Bronchial epithelial cell (primary cell): ENCODE results near the gene CILP2. TPM values are rescaled to one million over a fixed set of nuclear protein-coding genes. Genes with fewer than 3 reads are reported as not detected.
A peak's percentile ranks its signal among the peaks of the same experiment; 100 is the strongest.

Source experiments
- DNase-seq: peaks from one replicate; pipeline ENCODE4 v3.0.0-alpha.2; 2010; ENCODE audit warnings: low read depth
- FAIRE-seq: peaks from 2 replicates; lab custom pipeline; 2011; peaks lifted over from hg19 to GRCh38; lab: Jason Lieb, UNC
- H3K27me3 ChIP-seq: 2 replicates; pipeline ENCODE4 v1.5.1; 2011; ENCODE audit warnings: low read length; ENCODE audit not compliant: control insufficient read depth, insufficient read depth
- H3K36me3 ChIP-seq: 2 replicates; pipeline ENCODE4 v1.5.1; 2011; ENCODE audit warnings: low read length; ENCODE audit not compliant: control insufficient read depth, insufficient read depth
- H3K4me3 ChIP-seq: 2 replicates; pipeline ENCODE4 v1.5.1; 2011; ENCODE audit warnings: mild to moderate bottlenecking, low read depth, low read length, control low read depth
- CTCF ChIP-seq: IDR thresholded peaks from 2 replicates; pipeline ENCODE4 v1.5.1; 2011; ENCODE audit warnings: mild to moderate bottlenecking, moderate library complexity, low read length, control low read depth, inconsistent platforms; ENCODE audit not compliant: insufficient read depth, severe bottlenecking
- total RNA-seq: library from RNA; depleted of rRNA; stranded (reverse); fragments of >200 nt; gene quantifications from 2 replicates; pipeline ENCODE4 v1.2.1, GENCODE V29; 2014

The CILP2 gene
- total RNA-seq, 1 donor from 2014 or later: under 0.01 TPM

- FAIRE-seq: no peak
- H3K36me3 ChIP-seq: peaks cover 6% of the 10 kb centered on the region
- DNase-seq: no peak
- no peak overlapping the region for H3K4me3 ChIP-seq
- peaks cover 3% of the 10 kb centered on the region for H3K27me3 ChIP-seq
- TF ChIP-seq CTCF: no peak
These were observed 7.7 kb upstream of the CILP2 start for GRCh38 chr19:19530423-19530804.

GRCh38 chr19:19530889-19531288 is 7.2 kb upstream of the CILP2 start:
- FAIRE-seq (no peak), DNase-seq (no peak)
- no peak for TF ChIP-seq CTCF
- peaks cover 3% of the 10 kb centered on the region for H3K27me3 ChIP-seq
- no peak overlapping the region for H3K4me3 ChIP-seq
- H3K36me3 ChIP-seq: peaks cover 6% of the 10 kb centered on the region

- Histone ChIP-seq H3K27me3 (peaks cover 3% of the 10 kb centered on the region), H3K36me3 (peaks cover 3% of the 10 kb centered on the region), H3K4me3 (no peak overlapping the region)
- FAIRE-seq: no peak
- peak; percentile 99 for TF ChIP-seq CTCF
- no peak for DNase-seq
These were observed 5.9 kb upstream of the CILP2 start for GRCh38 chr19:19531951-19532805.

- H3K4me3 ChIP-seq: no peak overlapping the region
These were observed 5.0 kb upstream of the CILP2 start for GRCh38 chr19:19532806-19533701.

GRCh38 chr19:19533841-19534240 is 4.2 kb upstream of the CILP2 start:
- FAIRE-seq (no peak), DNase-seq (no peak)
- Histone ChIP-seq H3K4me3 (no peak overlapping the region), H3K27me3 (peaks cover 11% of the 10 kb centered on the region), H3K36me3 (peaks cover 1% of the 10 kb centered on the region)
- TF ChIP-seq CTCF: no peak

More at GRCh38 chr19:19532806-19533701, 5.0 kb upstream of the CILP2 start:
- peaks cover 6% of the 10 kb centered on the region for H3K27me3 ChIP-seq
- FAIRE-seq (no peak), DNase-seq (no peak)
- peaks cover 1% of the 10 kb centered on the region for H3K36me3 ChIP-seq
- TF ChIP-seq CTCF: no peak
